GM12878 (cell line): ENCODE results near the gene ZSWIM2. TPM values are rescaled to one million over a fixed set of nuclear protein-coding genes. Genes with fewer than 3 reads are reported as not detected.

Experiments used
- ATAC-seq: fragments of 200-7000 bp; cut with Tn5 transposase; 3 replicates; pipeline ENCODE4 v1.9.1; 2020; ENCODE audit warnings: mild to moderate bottlenecking, moderate library complexity
- BruUV-seq: library from RNA; stranded (reverse); fragments of 400-500 nt; replicated peaks from 2 replicates; lab custom pipeline; 2021; lab: Mats Ljungman, UMichigan
- CTCF ChIA-PET: fragments of 300-600 bp; sonication (Branson Sonifier 250); formaldehyde crosslinking; extraction: SDS; loops from one replicate; lab custom pipeline; 2021; ENCODE audit warnings: inconsistent platforms; lab: Yijun Ruan, JAX
- POLR2A ChIA-PET: fragments of 350-600 bp; formaldehyde crosslinking; extraction: SDS; loops from one replicate; lab custom pipeline; 2021; ENCODE audit warnings: inconsistent platforms; lab: Charles Lee
- RAD21 ChIA-PET: fragments of 300-600 bp; sonication (Branson Sonifier 250); formaldehyde crosslinking; loops from one replicate; lab custom pipeline; 2023; ENCODE audit warnings: antibody characterized with exemption; ENCODE audit not compliant: unreplicated experiment; lab: Charles Lee
- SMC1A ChIA-PET: fragments of 300-600 bp; sonication (Branson Sonifier 250); formaldehyde crosslinking; loops from one replicate; lab custom pipeline; 2023; ENCODE audit not compliant: unreplicated experiment, uncharacterized antibody; lab: Charles Lee
- DNase-seq: peaks from one replicate; pipeline ENCODE4 v3.0.0-alpha.2; 2011; ENCODE audit warnings: low read depth, low spot score
- FAIRE-seq: peaks from 3 replicates; lab custom pipeline; 2011; peaks lifted over from hg19 to GRCh38; lab: Jason Lieb, UNC
- H2AFZ ChIP-seq: 2 replicates; pipeline ENCODE4 v1.6.0; 2011; ENCODE audit warnings: low read depth, low read length, control low read depth; ENCODE audit not compliant: control insufficient read depth
- H3K27ac ChIP-seq: 2 replicates; pipeline ENCODE4 v1.5.1; 2011; ENCODE audit warnings: control low read depth; ENCODE audit not compliant: control insufficient read depth, insufficient read depth
- H3K27me3 ChIP-seq, 2 experiments: replicated peaks in 1 of 2; 2 replicates each; pipeline versions ENCODE4 v1.6.0 to v1.6.1; 2011; ENCODE audit warnings: low read length in 1 of 2; ENCODE audit not compliant: control insufficient read depth in 2 of 2, insufficient read depth in 2 of 2
- H3K36me3 ChIP-seq, 2 experiments: 2 replicates each; pipeline ENCODE4 v1.5.1; 2011; ENCODE audit warnings: low read length in 1 of 2; ENCODE audit not compliant: control insufficient read depth in 2 of 2, insufficient read depth in 2 of 2
- H3K4me1 ChIP-seq: 2 replicates; pipeline ENCODE4 v1.6.1; 2011; ENCODE audit warnings: mild to moderate bottlenecking, low read length, moderate library complexity, mixed read lengths; ENCODE audit not compliant: control insufficient read depth, insufficient read depth
- H3K4me2 ChIP-seq: 2 replicates; pipeline ENCODE4 v1.6.0; 2011; ENCODE audit warnings: control low read depth; ENCODE audit not compliant: control insufficient read depth, insufficient read depth
- H3K4me3 ChIP-seq: fragments of 200-600 bp; sonication (generic); 2 replicates; pipeline ENCODE4 v1.5.1; 2016
- H3K79me2 ChIP-seq: 2 replicates; pipeline ENCODE4 v1.6.0; 2011; ENCODE audit warnings: low read length; ENCODE audit not compliant: control insufficient read depth, insufficient read depth
- H3K9ac ChIP-seq: 2 replicates; pipeline ENCODE4 v1.8.0; 2011; ENCODE audit warnings: low read length, control low read depth, mixed read lengths; ENCODE audit not compliant: control insufficient read depth, insufficient read depth
- H3K9me3 ChIP-seq: replicated peaks from 3 replicates; pipeline ENCODE4 v1.5.1; 2011; ENCODE audit warnings: mild to moderate bottlenecking, low read length; ENCODE audit not compliant: control insufficient read depth, insufficient read depth
- H4K20me1 ChIP-seq: 2 replicates; pipeline ENCODE4 v1.6.0; 2011; ENCODE audit not compliant: control insufficient read depth, insufficient read depth
- BRCA1 ChIP-seq: IDR thresholded peaks from 2 replicates; pipeline ENCODE4 v1.6.1; 2011; ENCODE audit warnings: low read depth, low read length, improper control_type of control experiment
- CHD2 ChIP-seq: IDR thresholded peaks from 2 replicates; pipeline ENCODE4 v1.6.1; 2011; ENCODE audit warnings: low read depth, low read length, improper control_type of control experiment, borderline replicate concordance
- EP300 ChIP-seq, 2 experiments: fragments of 150-350 bp in 1 of 2; IDR thresholded peaks; 2 replicates each; pipeline ENCODE4 v1.6.1; 2011 to 2012; ENCODE audit warnings: low read depth in 2 of 2, low read length in 2 of 2, borderline replicate concordance in 1 of 2, improper control_type of control experiment in 1 of 2, inconsistent platforms in 1 of 2; ENCODE audit not compliant: control insufficient read depth in 1 of 2
- MEF2A ChIP-seq: IDR thresholded peaks from 2 replicates; pipeline ENCODE4 v1.6.1; 2011; ENCODE audit warnings: low read depth, mild to moderate bottlenecking, low read length, moderate library complexity; ENCODE audit not compliant: insufficient read depth
- NFXL1 ChIP-seq: fragments of 450-650 bp; IDR thresholded peaks from 2 replicates; pipeline ENCODE4 v1.6.1; 2017; ENCODE audit warnings: antibody characterized with exemption, mild to moderate bottlenecking, borderline replicate concordance
- POU2F2 ChIP-seq: IDR thresholded peaks from 3 replicates; pipeline ENCODE4 v1.6.1; 2011; ENCODE audit warnings: low read depth, mild to moderate bottlenecking, low read length, borderline replicate concordance
- RUNX3 ChIP-seq: IDR thresholded peaks from 2 replicates; pipeline ENCODE4 v1.6.1; 2012; ENCODE audit warnings: low read length, inconsistent platforms
- SIN3A ChIP-seq: IDR thresholded peaks from 2 replicates; pipeline ENCODE4 v1.6.1; 2012; ENCODE audit warnings: low read depth, low read length, improper control_type of control experiment
- SMAD1 ChIP-seq: fragments of 450-650 bp; IDR thresholded peaks from 2 replicates; pipeline ENCODE4 v1.6.1; 2018; ENCODE audit warnings: mild to moderate bottlenecking, low read depth; ENCODE audit not compliant: partially characterized antibody
- SMAD5 ChIP-seq: IDR thresholded peaks from 2 replicates; pipeline ENCODE4 v1.6.1; 2016; ENCODE audit warnings: antibody characterized with exemption, low read depth
- WGBS: methylation state at CpG from one replicate; pipeline ENCODE4 v1.1.6; 2016; ENCODE audit warnings: low lambda C conversion rate; ENCODE audit not compliant: insufficient replicate concordance, insufficient coverage; ENCODE audit errors: missing lambda C conversion rate; 5-methylcytosine and 5-hydroxymethylcytosine counted together
- in situ Hi-C: fragments of 300-500 bp; cut with MboI; formaldehyde crosslinking; loops from 9 replicates; pipeline ENCODE4 v1.14.3; 2018; ENCODE audit warnings: mixed read lengths
- intact Hi-C: fragments of 100-400 bp; cut with micrococcal nuclease; formaldehyde crosslinking; loops from one replicate; pipeline ENCODE4 v1.14.2; 2022; ENCODE audit not compliant: unreplicated experiment
- polyA plus RNA-seq, 11 experiments: library from polyadenylated mRNA; depleted of rRNA in 4 of 11; unstranded in 6 of 11; stranded (reverse) in 5 of 11; fragments of >200 nt; fragmentation: Nextera tagmentation in 4 of 11; fragmentation: Illumina TruSeq in 1 of 11; extraction: Ambion mirVana in 4 of 11; extraction: Trizol in 1 of 11; gene quantifications; 1 replicate in 1 of 11; 2 replicates in 10 of 11; pipeline versions ENCODE4 v1.2.1 to v1.2.3, GENCODE V29; 2011 to 2016; ENCODE audit warnings: inconsistent platforms in 2 of 11, missing spikeins in 2 of 11, low read depth in 1 of 11
- total RNA-seq, 4 experiments: library from RNA; depleted of rRNA in 3 of 4; stranded (reverse); fragments of >200 nt in 3 of 4; fragmentation: Illumina TruSeq in 1 of 4; extraction: Trizol in 1 of 4; gene quantifications; 2 replicates each; pipeline versions ENCODE4 v1.2.1 to v1.2.3, GENCODE V29; 2013 to 2021
- TF ChIP-seq, protein P1 (sequence below): fragments of 450-650 bp; IDR thresholded peaks from 2 replicates; pipeline ENCODE4 v1.6.1; 2014; ENCODE audit warnings: mild to moderate bottlenecking
- TF ChIP-seq, protein P2 (sequence below): IDR thresholded peaks from 2 replicates; pipeline ENCODE4 v1.6.1; 2011; ENCODE audit warnings: borderline replicate concordance, low read depth, mild to moderate bottlenecking, moderate library complexity, low read length; ENCODE audit not compliant: insufficient read depth, poor library complexity, severe bottlenecking
- TF ChIP-seq, protein P3 (sequence below): IDR thresholded peaks from 2 replicates; pipeline ENCODE4 v1.6.1; 2011; ENCODE audit warnings: borderline replicate concordance, low read depth, mild to moderate bottlenecking, moderate library complexity, mixed read lengths, low read length; ENCODE audit not compliant: insufficient read depth; ENCODE audit errors: extremely low read length
- TF ChIP-seq, protein P4 (sequence below): fragments of 450-650 bp; formaldehyde crosslinking; IDR thresholded peaks from 2 replicates; pipeline ENCODE4 v1.4.0; 2020; ENCODE audit warnings: mild to moderate bottlenecking, moderate library complexity
- TF ChIP-seq, protein P5 (sequence below): fragments of 450-650 bp; IDR thresholded peaks from 2 replicates; pipeline ENCODE4 v1.6.1; 2017; ENCODE audit warnings: borderline replicate concordance

The ZSWIM2 gene
- total and polyA plus RNA-seq, 10 of the 15 experiments (the other 5 are each of a cell fraction or from before 2014, with no cell fraction given): not detected

DNA sequence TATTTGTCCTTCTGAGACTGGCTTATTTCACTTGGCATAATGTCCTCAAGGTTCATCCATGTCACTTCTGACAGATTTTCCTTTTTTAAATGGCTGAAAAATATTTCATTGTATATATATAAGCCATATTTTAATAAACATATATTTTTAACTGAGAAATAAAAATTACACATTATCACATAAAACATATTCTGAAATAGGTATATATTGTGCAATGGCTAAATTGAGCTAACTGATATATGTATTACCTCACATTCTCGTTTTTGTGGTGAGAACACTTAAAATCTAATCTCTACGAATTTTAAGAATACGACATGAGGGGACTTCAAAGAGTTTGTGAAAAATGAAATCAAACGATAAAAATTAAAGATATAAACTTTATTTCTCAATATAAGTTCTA, 25.7 kb upstream of the ZSWIM2 start:
- Histone ChIP-seq H3K4me3 (no peak overlapping the region), H3K4me1 (no peaks in the 10 kb centered on the region), H3K36me3 (no peaks in the 10 kb centered on the region), H2AFZ (no peak overlapping the region), H3K27me3 (no peaks in the 10 kb centered on the region), H3K4me2 (no peak overlapping the region), H3K27ac (no peak overlapping the region), H3K79me2 (no peaks in the 10 kb centered on the region), H4K20me1 (no peaks in the 10 kb centered on the region), H3K9me3 (no peaks in the 10 kb centered on the region), H3K9ac (no peak overlapping the region)
- SMC1A ChIA-PET: interaction anchor here (0.6 to 3.9 kb wide), 6 partner anchors 8 to 573 kb away, joined by 3 to 20 read pairs (median 3); partner anchors contain the start of gene CALCRL
- DNase-seq: no peak
- in situ Hi-C loops: loop anchor here (25.0 kb wide), 1 partner anchor 963 kb away; no protein-coding TSS in a partner anchor
- CTCF ChIA-PET: interaction anchor here (1.1 to 4.2 kb wide), 2 partner anchors 11 to 14 kb away, joined by 3 to 23 read pairs; no protein-coding TSS in a partner anchor
- BruUV-seq: no TSS peak
- RAD21 ChIA-PET: interaction anchor here (0.7 to 0.8 kb wide), 2 partner anchors 12 to 29 kb away, joined by 3 read pairs; no protein-coding TSS in a partner anchor
- 7% methylated on average over 4 of the region's 4 CpGs for WGBS
- ATAC-seq: no peak
- intact Hi-C loops: no loop called here
- POLR2A ChIA-PET: no interaction called here
- FAIRE-seq: no peak
- TF ChIP-seq SMAD1: no peak
- TF ChIP-seq EP300 (IDR thresholded peaks at IDR 0.05; ENCODE audit: borderline replicate concordance in 1 of 2, control insufficient read depth in 1 of 2, low read depth in 2 of 2, low read length in 2 of 2): no peak
- no peak for TF ChIP-seq SIN3A
- TF ChIP-seq, protein P1, sequence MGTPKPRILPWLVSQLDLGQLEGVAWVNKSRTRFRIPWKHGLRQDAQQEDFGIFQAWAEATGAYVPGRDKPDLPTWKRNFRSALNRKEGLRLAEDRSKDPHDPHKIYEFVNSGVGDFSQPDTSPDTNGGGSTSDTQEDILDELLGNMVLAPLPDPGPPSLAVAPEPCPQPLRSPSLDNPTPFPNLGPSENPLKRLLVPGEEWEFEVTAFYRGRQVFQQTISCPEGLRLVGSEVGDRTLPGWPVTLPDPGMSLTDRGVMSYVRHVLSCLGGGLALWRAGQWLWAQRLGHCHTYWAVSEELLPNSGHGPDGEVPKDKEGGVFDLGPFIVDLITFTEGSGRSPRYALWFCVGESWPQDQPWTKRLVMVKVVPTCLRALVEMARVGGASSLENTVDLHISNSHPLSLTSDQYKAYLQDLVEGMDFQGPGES: no peak
- no peak for TF ChIP-seq RUNX3
- TF ChIP-seq SMAD5: no peak
- TF ChIP-seq, protein P2, sequence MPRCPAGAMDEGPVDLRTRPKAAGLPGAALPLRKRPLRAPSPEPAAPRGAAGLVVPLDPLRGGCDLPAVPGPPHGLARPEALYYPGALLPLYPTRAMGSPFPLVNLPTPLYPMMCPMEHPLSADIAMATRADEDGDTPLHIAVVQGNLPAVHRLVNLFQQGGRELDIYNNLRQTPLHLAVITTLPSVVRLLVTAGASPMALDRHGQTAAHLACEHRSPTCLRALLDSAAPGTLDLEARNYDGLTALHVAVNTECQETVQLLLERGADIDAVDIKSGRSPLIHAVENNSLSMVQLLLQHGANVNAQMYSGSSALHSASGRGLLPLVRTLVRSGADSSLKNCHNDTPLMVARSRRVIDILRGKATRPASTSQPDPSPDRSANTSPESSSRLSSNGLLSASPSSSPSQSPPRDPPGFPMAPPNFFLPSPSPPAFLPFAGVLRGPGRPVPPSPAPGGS: no peak
- TF ChIP-seq, protein P3, sequence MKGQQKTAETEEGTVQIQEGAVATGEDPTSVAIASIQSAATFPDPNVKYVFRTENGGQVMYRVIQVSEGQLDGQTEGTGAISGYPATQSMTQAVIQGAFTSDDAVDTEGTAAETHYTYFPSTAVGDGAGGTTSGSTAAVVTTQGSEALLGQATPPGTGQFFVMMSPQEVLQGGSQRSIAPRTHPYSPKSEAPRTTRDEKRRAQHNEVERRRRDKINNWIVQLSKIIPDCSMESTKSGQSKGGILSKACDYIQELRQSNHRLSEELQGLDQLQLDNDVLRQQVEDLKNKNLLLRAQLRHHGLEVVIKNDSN: no peak
- TF ChIP-seq NFXL1: no peak
- TF ChIP-seq, protein P4, sequence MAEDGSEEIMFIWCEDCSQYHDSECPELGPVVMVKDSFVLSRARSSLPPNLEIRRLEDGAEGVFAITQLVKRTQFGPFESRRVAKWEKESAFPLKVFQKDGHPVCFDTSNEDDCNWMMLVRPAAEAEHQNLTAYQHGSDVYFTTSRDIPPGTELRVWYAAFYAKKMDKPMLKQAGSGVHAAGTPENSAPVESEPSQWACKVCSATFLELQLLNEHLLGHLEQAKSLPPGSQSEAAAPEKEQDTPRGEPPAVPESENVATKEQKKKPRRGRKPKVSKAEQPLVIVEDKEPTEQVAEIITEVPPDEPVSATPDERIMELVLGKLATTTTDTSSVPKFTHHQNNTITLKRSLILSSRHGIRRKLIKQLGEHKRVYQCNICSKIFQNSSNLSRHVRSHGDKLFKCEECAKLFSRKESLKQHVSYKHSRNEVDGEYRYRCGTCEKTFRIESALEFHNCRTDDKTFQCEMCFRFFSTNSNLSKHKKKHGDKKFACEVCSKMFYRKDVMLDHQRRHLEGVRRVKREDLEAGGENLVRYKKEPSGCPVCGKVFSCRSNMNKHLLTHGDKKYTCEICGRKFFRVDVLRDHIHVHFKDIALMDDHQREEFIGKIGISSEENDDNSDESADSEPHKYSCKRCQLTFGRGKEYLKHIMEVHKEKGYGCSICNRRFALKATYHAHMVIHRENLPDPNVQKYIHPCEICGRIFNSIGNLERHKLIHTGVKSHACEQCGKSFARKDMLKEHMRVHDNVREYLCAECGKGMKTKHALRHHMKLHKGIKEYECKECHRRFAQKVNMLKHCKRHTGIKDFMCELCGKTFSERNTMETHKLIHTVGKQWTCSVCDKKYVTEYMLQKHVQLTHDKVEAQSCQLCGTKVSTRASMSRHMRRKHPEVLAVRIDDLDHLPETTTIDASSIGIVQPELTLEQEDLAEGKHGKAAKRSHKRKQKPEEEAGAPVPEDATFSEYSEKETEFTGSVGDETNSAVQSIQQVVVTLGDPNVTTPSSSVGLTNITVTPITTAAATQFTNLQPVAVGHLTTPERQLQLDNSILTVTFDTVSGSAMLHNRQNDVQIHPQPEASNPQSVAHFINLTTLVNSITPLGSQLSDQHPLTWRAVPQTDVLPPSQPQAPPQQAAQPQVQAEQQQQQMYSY (CRISPR knock-in tag): no peak
- no peak for TF ChIP-seq MEF2A
- no peak for TF ChIP-seq CHD2
- TF ChIP-seq POU2F2: no peak
- no peak for TF ChIP-seq BRCA1
- TF ChIP-seq, protein P5, sequence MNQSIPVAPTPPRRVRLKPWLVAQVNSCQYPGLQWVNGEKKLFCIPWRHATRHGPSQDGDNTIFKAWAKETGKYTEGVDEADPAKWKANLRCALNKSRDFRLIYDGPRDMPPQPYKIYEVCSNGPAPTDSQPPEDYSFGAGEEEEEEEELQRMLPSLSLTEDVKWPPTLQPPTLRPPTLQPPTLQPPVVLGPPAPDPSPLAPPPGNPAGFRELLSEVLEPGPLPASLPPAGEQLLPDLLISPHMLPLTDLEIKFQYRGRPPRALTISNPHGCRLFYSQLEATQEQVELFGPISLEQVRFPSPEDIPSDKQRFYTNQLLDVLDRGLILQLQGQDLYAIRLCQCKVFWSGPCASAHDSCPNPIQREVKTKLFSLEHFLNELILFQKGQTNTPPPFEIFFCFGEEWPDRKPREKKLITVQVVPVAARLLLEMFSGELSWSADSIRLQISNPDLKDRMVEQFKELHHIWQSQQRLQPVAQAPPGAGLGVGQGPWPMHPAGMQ: no peak
